Activated CD8-positive, alpha-beta T cell treated with anti-CD3 and anti-CD28 coated beads for 36 hours (primary cell): ENCODE results near the gene TRPC6. TPM values are rescaled to one million over a fixed set of nuclear protein-coding genes. Genes with fewer than 3 reads are reported as not detected.

Source experiments
- ATAC-seq: fragments of 200-7000 bp; cut with Tn5 transposase; one replicate; pipeline ENCODE4 v1.10.0; 2021; ENCODE audit warnings: mild to moderate bottlenecking, moderate library complexity
- CTCF ChIA-PET: fragments of 350-600 bp; sonication (Branson Sonifier 250); formaldehyde crosslinking; loops from one replicate; lab custom pipeline; 2021; ENCODE audit warnings: antibody characterized with exemption; lab: Charles Lee
- POLR2A ChIA-PET: fragments of 350-600 bp; sonication (Branson Sonifier 250); formaldehyde crosslinking; loops from one replicate; lab custom pipeline; 2021; ENCODE audit warnings: antibody characterized with exemption; lab: Charles Lee
- DNase-seq: peaks from one replicate; pipeline ENCODE4 v3.0.0-alpha.2; 2020
- H3K27ac Mint-ChIP-seq: one replicate; pipeline ENCODE4 v1.8.0; 2021; ENCODE audit warnings: mild to moderate bottlenecking, mixed read lengths
- H3K27me3 Mint-ChIP-seq: one replicate; pipeline ENCODE4 v1.8.0; 2021; ENCODE audit warnings: mixed read lengths
- H3K36me3 Mint-ChIP-seq: one replicate; pipeline ENCODE4 v1.8.0; 2021; ENCODE audit warnings: low read depth, mixed read lengths
- H3K4me1 Mint-ChIP-seq: one replicate; pipeline ENCODE4 v1.8.0; 2021; ENCODE audit warnings: low read depth, mixed read lengths
- H3K4me3 Mint-ChIP-seq: one replicate; pipeline ENCODE4 v1.8.0; 2021; ENCODE audit warnings: mild to moderate bottlenecking, moderate library complexity, mixed read lengths
- H3K9me3 Mint-ChIP-seq: one replicate; pipeline ENCODE4 v1.8.0; 2021; ENCODE audit warnings: mixed read lengths
- intact Hi-C: fragments of 100-400 bp; cut with micrococcal nuclease; formaldehyde crosslinking; loops from one replicate; pipeline ENCODE4 v1.10.0; 2022
- total RNA-seq, 2 experiments: library from RNA; stranded (reverse); gene quantifications; one replicate each; pipeline ENCODE4 v1.2.3, GENCODE V29; 2021
- TF ChIP-seq, protein P1 (sequence below): fragments of 200-600 bp; IDR thresholded peaks from one replicate; pipeline ENCODE4 v1.8.0; 2022; ENCODE audit warnings: antibody characterized with exemption, mild to moderate bottlenecking

TRPC6 gene
- total RNA-seq, 2 experiments from 2014 or later = not detected

DNA sequence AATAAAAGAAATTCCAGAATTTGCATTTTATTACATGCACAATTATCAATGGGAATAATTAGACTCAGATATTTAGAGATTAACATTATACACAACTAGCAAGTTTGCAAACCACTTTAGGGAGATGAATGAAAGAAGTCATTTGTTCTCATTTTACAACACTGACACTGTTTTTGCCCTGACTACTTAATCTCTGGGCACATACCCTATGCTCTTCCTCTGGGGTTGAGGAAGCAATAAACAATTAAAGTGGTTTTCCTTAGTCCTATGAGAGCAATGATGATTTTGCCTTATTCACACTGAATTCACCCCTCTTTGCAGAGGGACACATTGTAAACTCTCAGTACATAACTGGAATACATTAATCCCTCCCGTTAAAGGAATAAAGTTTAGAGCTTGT lies 72.7 kb downstream of the TRPC6 start:
- intact Hi-C loops = no loop called here
- ATAC-seq (no peak), DNase-seq (no peak)
- H3K4me3 Mint-ChIP-seq = no peak overlapping the region
- H3K27ac Mint-ChIP-seq = no peak overlapping the region
- TF ChIP-seq, protein P1, sequence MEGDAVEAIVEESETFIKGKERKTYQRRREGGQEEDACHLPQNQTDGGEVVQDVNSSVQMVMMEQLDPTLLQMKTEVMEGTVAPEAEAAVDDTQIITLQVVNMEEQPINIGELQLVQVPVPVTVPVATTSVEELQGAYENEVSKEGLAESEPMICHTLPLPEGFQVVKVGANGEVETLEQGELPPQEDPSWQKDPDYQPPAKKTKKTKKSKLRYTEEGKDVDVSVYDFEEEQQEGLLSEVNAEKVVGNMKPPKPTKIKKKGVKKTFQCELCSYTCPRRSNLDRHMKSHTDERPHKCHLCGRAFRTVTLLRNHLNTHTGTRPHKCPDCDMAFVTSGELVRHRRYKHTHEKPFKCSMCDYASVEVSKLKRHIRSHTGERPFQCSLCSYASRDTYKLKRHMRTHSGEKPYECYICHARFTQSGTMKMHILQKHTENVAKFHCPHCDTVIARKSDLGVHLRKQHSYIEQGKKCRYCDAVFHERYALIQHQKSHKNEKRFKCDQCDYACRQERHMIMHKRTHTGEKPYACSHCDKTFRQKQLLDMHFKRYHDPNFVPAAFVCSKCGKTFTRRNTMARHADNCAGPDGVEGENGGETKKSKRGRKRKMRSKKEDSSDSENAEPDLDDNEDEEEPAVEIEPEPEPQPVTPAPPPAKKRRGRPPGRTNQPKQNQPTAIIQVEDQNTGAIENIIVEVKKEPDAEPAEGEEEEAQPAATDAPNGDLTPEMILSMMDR = no peak
- POLR2A ChIA-PET = no interaction called here
- CTCF ChIA-PET = interaction anchor here (1.3 kb wide), 1 partner anchor 17 kb away, joined by 4 read pairs; no protein-coding TSS in a partner anchor
- H3K27me3 Mint-ChIP-seq = no peaks in the 10 kb centered on the region
- no peaks in the 10 kb centered on the region for H3K36me3 Mint-ChIP-seq
- H3K9me3 Mint-ChIP-seq = peaks cover 3% of the 10 kb centered on the region
- H3K4me1 Mint-ChIP-seq = no peaks in the 10 kb centered on the region

GRCh38 chr11:101510591-101510990 lies 73.2 kb downstream of the TRPC6 start:
- Mint-ChIP-seq H3K9me3 (peaks cover 3% of the 10 kb centered on the region), H3K36me3 (no peaks in the 10 kb centered on the region), H3K4me1 (no peaks in the 10 kb centered on the region), H3K4me3 (no peak overlapping the region), H3K27me3 (no peaks in the 10 kb centered on the region), H3K27ac (no peak overlapping the region)
- CTCF ChIA-PET = interaction anchor here (1.3 kb wide), 1 partner anchor 17 kb away, joined by 4 read pairs; no protein-coding TSS in a partner anchor
- intact Hi-C loops = no loop called here
- POLR2A ChIA-PET = no interaction called here
- ATAC-seq = no peak
- no peak for DNase-seq
- TF ChIP-seq, protein P1 = no peak

- intact Hi-C loops = no loop called here
- no peak overlapping the region for H3K4me3 Mint-ChIP-seq
- H3K4me1 Mint-ChIP-seq = no peaks in the 10 kb centered on the region
- ChIA-PET POLR2A (no interaction called here), CTCF (no interaction called here)
- DNase-seq (no peak), ATAC-seq (no peak)
- no peaks in the 10 kb centered on the region for H3K36me3 Mint-ChIP-seq
- TF ChIP-seq, protein P1 = no peak
- H3K9me3 Mint-ChIP-seq = peaks cover 3% of the 10 kb centered on the region
- H3K27ac Mint-ChIP-seq = no peak overlapping the region
- H3K27me3 Mint-ChIP-seq = no peaks in the 10 kb centered on the region
Observed at GRCh38 chr11:101509922-101510321, 73.9 kb downstream of the TRPC6 start.

GRCh38 chr11:101508370-101508769 lies 75.4 kb downstream of the TRPC6 start:
- ChIA-PET CTCF (no interaction called here), POLR2A (no interaction called here)
- intact Hi-C loops = no loop called here
- Mint-ChIP-seq H3K4me3 (no peak overlapping the region), H3K27ac (no peak overlapping the region), H3K27me3 (no peaks in the 10 kb centered on the region), H3K4me1 (no peaks in the 10 kb centered on the region), H3K36me3 (no peaks in the 10 kb centered on the region), H3K9me3 (peaks cover 3% of the 10 kb centered on the region)
- DNase-seq = no peak
- TF ChIP-seq, protein P1 = no peak
- no peak for ATAC-seq

DNA sequence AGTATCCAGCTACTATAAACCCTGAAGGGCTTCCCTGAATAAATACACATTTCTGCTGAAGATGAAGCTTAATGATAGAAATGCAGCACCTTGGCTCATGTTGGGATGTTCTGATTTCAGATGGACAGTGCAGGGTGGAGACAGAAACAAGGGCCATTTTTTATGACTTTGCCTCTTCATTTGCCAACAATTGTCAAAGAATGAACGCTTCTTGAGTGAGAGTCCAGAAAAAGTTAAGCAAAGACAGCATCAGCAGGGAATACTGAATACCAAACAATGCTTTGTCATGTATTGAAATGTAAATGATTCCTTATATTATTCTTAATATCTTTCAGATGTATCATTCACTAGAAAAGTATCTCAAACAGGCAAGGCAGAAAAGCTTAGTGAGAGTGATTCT lies 84.9 kb downstream of the TRPC6 start:
- TF ChIP-seq, protein P1 = no peak
- intact Hi-C loops = no loop called here

More for the DNA sequence above, 84.9 kb downstream of the TRPC6 start:
- POLR2A ChIA-PET = no interaction called here
- no peak for ATAC-seq
- DNase-seq = no peak
- Mint-ChIP-seq H3K36me3 (no peaks in the 10 kb centered on the region), H3K4me3 (no peak overlapping the region), H3K27ac (no peak overlapping the region), H3K4me1 (no peaks in the 10 kb centered on the region), H3K27me3 (no peaks in the 10 kb centered on the region), H3K9me3 (no peaks in the 10 kb centered on the region)
- CTCF ChIA-PET = no interaction called here
